ENCODE results near the gene EPC1.

DNA sequence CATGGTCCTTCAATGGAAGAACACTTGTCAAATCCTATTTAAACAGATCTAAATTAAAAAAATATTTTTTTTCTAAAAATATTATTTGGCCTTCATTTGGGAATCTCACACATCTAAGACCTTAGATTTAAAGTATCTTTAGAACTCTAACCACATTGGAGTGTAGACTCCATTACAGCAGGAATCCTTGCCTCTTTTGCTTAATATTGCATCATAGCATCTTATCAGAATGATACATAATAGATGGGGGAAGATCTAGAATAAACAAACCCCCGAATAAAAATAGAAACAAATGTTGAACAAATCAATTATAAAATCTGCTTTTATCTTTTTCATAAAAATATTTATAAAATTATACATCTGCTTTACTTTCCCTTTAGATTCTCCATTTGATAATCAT, 27.6 kb upstream of the EPC1 start:
- no peak for TF ChIP-seq EZH2phosphoT487 (IDR thresholded peaks at IDR 0.05; ENCODE audit: borderline replicate concordance)
- TF ChIP-seq CTCF (conservative IDR thresholded peaks at IDR 0.05; ENCODE audit: low read length), result no peak

Measured in Loucy (cell line).